T-helper 9 cell (primary cell): ENCODE measurements around the gene RAMP3.
"Not testable (repeated sequence)": the region's sequence is repeated elsewhere in the genome, so short reads cannot be mapped to it uniquely, and the experiment has no call there.

Experiments
- DNase-seq: peaks from one replicate; pipeline ENCODE4 v3.0.0-alpha.2; 2020

The RAMP3 gene

GRCh38 chr7:45198986-45199385 is 41.4 kb downstream of the RAMP3 start:
- DNase-seq: no peak

GRCh38 chr7:45199506-45199905 is 41.9 kb downstream of the RAMP3 start:
- no peak for DNase-seq

- DNase-seq: no peak
Measured at GRCh38 chr7:45202625-45203024, 45.0 kb downstream of the RAMP3 start.

- no peak for DNase-seq
Measured at GRCh38 chr7:45203036-45203435, 45.4 kb downstream of the RAMP3 start.

GRCh38 chr7:45203459-45203858 is 45.9 kb downstream of the RAMP3 start:
- DNase-seq: no peak

GRCh38 chr7:45203936-45204445 is 46.4 kb downstream of the RAMP3 start:
- DNase-seq: no peak

GRCh38 chr7:45206266-45206665 is 48.7 kb downstream of the RAMP3 start:
- DNase-seq: not testable (repeated sequence)

GRCh38 chr7:45209909-45210308 is 52.3 kb downstream of the RAMP3 start:
- not testable (repeated sequence) for DNase-seq

GRCh38 chr7:45211066-45211465 is 53.5 kb downstream of the RAMP3 start:
- no peak for DNase-seq

GRCh38 chr7:45211958-45212357 is 54.4 kb downstream of the RAMP3 start:
- DNase-seq: no peak

GRCh38 chr7:45212606-45213005 is 55.0 kb downstream of the RAMP3 start:
- no peak for DNase-seq

- no peak for DNase-seq
Measured at GRCh38 chr7:45215601-45216062, 58.0 kb downstream of the RAMP3 start.

- DNase-seq: no peak
Measured at GRCh38 chr7:45216181-45216580, 58.6 kb downstream of the RAMP3 start.

GRCh38 chr7:45216622-45217165 is 59.1 kb downstream of the RAMP3 start:
- DNase-seq: no peak

GRCh38 chr7:45217358-45217757 is 59.8 kb downstream of the RAMP3 start:
- no peak for DNase-seq

GRCh38 chr7:45219130-45219529 is 61.5 kb downstream of the RAMP3 start:
- no peak for DNase-seq

- DNase-seq: no peak
Measured at GRCh38 chr7:45219801-45220435, 62.3 kb downstream of the RAMP3 start.

GRCh38 chr7:45220846-45221618 is 63.4 kb downstream of the RAMP3 start:
- DNase-seq: no peak

- DNase-seq: no peak
Measured at GRCh38 chr7:45221896-45222604, 64.5 kb downstream of the RAMP3 start.

GRCh38 chr7:45223078-45223477 is 65.5 kb downstream of the RAMP3 start:
- DNase-seq: no peak

- no peak for DNase-seq
Measured at GRCh38 chr7:45223728-45224630, 66.4 kb downstream of the RAMP3 start.

- DNase-seq: no peak
Measured at GRCh38 chr7:45224832-45225231, 67.2 kb downstream of the RAMP3 start.
